Lower leg skin (tissue), 4 donors: Measurements from ENCODE around the gene NIM1K. TPM values are rescaled to one million over a fixed set of nuclear protein-coding genes. Genes with fewer than 3 reads are reported as not detected.

Experiments
- DNase-seq, 2 donors: peaks; one replicate each; pipeline ENCODE4 v3.0.0-alpha.2; 2019; ENCODE audit warnings: low spot score in 2 of 2
- H3K4me3 ChIP-seq: fragments of 200-600 bp; sonication (generic); 2 replicates; pipeline ENCODE4 v1.5.1; 2017; ENCODE audit warnings: mild to moderate bottlenecking, low read depth; ENCODE audit not compliant: poor library complexity, severe bottlenecking
- POLR2A ChIP-seq, 2 donors: fragments of 450-650 bp; IDR thresholded peaks; one replicate each; pipeline ENCODE4 v1.6.1; 2016 to 2017; ENCODE audit warnings: antibody characterized with exemption in 2 of 2, mild to moderate bottlenecking in 1 of 2, moderate library complexity in 1 of 2
- WGBS, 2 donors: methylation state at CpG; one replicate each; pipeline ENCODE4 v1.1.5; 2018; 5-methylcytosine and 5-hydroxymethylcytosine counted together
- intact Hi-C: fragments of 100-400 bp; cut with DNase I; formaldehyde crosslinking; loops from one replicate; pipeline ENCODE4 v1.15.0; 2023; ENCODE audit warnings: low total_unique reads
- total RNA-seq, 4 donors: library from RNA; depleted of rRNA; stranded (reverse); fragments of >200 nt; gene quantifications; one replicate each; pipeline ENCODE4 v1.1.0, GENCODE V29; 2016
- TF ChIP-seq, protein P1 (sequence below), 3 donors: fragments of 450-650 bp; IDR thresholded peaks; one replicate each; pipeline ENCODE4 v1.5.1; 2016; ENCODE audit warnings: antibody characterized with exemption in 3 of 3, mild to moderate bottlenecking in 3 of 3, moderate library complexity in 2 of 3

NIM1K gene
- total RNA-seq, 4 donors from 2014 or later, result 0.44 to 2.5 (median 0.65) TPM; not detected in 1

GRCh38 chr5:43290726-43291125, 98.7 kb downstream of the NIM1K start:
- no peak overlapping the region for H3K4me3 ChIP-seq
- intact Hi-C loops, result no loop called here
- DNase-seq, result no peak
- TF ChIP-seq, protein P1, sequence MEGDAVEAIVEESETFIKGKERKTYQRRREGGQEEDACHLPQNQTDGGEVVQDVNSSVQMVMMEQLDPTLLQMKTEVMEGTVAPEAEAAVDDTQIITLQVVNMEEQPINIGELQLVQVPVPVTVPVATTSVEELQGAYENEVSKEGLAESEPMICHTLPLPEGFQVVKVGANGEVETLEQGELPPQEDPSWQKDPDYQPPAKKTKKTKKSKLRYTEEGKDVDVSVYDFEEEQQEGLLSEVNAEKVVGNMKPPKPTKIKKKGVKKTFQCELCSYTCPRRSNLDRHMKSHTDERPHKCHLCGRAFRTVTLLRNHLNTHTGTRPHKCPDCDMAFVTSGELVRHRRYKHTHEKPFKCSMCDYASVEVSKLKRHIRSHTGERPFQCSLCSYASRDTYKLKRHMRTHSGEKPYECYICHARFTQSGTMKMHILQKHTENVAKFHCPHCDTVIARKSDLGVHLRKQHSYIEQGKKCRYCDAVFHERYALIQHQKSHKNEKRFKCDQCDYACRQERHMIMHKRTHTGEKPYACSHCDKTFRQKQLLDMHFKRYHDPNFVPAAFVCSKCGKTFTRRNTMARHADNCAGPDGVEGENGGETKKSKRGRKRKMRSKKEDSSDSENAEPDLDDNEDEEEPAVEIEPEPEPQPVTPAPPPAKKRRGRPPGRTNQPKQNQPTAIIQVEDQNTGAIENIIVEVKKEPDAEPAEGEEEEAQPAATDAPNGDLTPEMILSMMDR (IDR thresholded peaks at IDR 0.05), result no peak
- no peak for TF ChIP-seq POLR2A (IDR thresholded peaks at IDR 0.05)
- 80 to 84% methylated on average over 2 of the region's 2 CpGs for WGBS, 2 donors

- intact Hi-C loops, result no loop called here
- no peak for DNase-seq
- TF ChIP-seq, protein P1 (IDR thresholded peaks at IDR 0.05), result no peak
- no peak for TF ChIP-seq POLR2A (IDR thresholded peaks at IDR 0.05)
- H3K4me3 ChIP-seq, result no peak overlapping the region
Observed at GRCh38 chr5:43294226-43294625, 102.2 kb downstream of the NIM1K start.

DNA sequence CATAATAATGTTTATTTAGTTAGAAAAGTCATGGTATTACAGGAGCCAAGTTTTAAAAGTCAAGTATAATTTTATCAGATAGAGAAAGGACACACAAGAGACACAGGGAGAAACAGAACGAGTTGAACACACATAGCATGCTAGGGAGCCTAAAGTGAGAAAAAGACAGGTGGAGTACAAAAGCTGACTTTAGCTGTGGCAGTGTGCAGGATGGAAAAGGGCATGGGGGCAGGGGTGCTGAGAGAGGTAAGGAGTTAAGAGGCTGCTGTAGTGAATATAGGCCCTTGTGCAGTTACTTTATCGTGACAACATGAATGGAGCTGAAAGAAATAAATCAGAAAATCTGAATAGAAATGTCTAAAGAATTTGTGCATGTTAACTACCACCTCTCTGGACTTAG, 103.2 kb downstream of the NIM1K start:
- H3K4me3 ChIP-seq, result no peak overlapping the region
- DNase-seq, result no peak
- 82 to 89% methylated on average over 2 of the region's 2 CpGs for WGBS, 2 donors
- intact Hi-C loops, result no loop called here
- TF ChIP-seq POLR2A (IDR thresholded peaks at IDR 0.05), result no peak
- TF ChIP-seq, protein P1 (IDR thresholded peaks at IDR 0.05), result no peak

- TF ChIP-seq, protein P1 (IDR thresholded peaks at IDR 0.05), result no peak
- TF ChIP-seq POLR2A (IDR thresholded peaks at IDR 0.05), result no peak
- WGBS, 2 donors, result 93 to 98% methylated on average over 2 of the region's 2 CpGs
- intact Hi-C loops, result no loop called here
Observed at GRCh38 chr5:43296835-43297234, 104.8 kb downstream of the NIM1K start.

DNA sequence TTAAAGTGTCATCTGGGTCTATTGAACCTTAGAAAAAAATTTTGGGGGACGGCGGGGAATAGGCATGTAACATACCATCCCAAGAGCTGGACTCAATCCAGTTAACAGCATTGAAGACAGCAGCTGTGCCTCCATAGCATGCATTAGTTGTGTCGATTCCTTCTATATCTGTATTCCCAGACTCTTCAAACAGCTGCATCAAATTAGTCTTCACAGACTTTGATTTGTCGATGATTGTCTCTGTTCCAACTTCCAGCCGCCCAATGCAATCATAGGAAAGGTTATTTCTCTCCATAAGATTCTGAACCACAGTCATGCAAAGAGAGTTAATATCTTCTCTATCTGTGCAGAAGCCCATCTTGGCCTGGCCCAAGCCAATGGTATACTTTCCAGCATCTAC, 106.4 kb downstream of the NIM1K start:
- no peak overlapping the region for H3K4me3 ChIP-seq
- no peak for DNase-seq
- 73 to 79% methylated on average over 5 of the region's 5 CpGs for WGBS, 2 donors
- TF ChIP-seq, protein P1 (IDR thresholded peaks at IDR 0.05), result no peak
- intact Hi-C loops, result no loop called here

More at GRCh38 chr5:43296835-43297234, 104.8 kb downstream of the NIM1K start:
- no peak for DNase-seq
- H3K4me3 ChIP-seq, result no peak overlapping the region

DNA sequence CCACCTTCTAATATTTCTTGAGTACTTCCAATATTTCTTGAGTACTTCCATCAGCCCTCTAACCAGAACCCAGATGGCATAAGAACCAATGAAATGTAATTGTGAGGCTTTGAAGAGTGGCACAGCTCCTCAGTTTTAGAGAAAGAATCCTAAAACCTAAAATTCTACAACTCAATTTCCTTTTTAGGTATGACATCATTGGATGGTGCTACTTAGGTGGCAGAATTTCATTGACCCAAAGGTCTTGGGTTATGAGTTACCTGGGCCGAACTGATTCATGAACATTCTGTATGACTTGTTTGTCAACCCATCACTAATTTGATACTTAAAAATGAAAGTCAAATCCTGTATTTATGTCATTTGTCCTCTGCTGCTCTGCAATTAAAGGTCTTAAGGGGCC, 108.1 kb downstream of the NIM1K start:
- TF ChIP-seq, protein P1 (IDR thresholded peaks at IDR 0.05), result no peak
- TF ChIP-seq POLR2A (IDR thresholded peaks at IDR 0.05), result no peak
- H3K4me3 ChIP-seq, result no peak overlapping the region
- intact Hi-C loops, result loop anchor here (10.0 kb wide), 1 partner anchor 195 kb away; no protein-coding TSS in a partner anchor
- 88 to 96% methylated on average over 1 of the region's 1 CpG for WGBS, 2 donors
- no peak for DNase-seq
